Astrocyte (in vitro differentiated cells and primary cell): Measurements from ENCODE around the gene PPP1R7. TPM values are rescaled to one million over a fixed set of nuclear protein-coding genes. Genes with fewer than 3 reads are reported as not detected.

Experiments used
- DNase-seq: peaks from one replicate; pipeline ENCODE4 v3.0.0-alpha.2; 2010; ENCODE audit warnings: low read depth
- FAIRE-seq: peaks from 2 replicates; lab custom pipeline; 2011; peaks lifted over from hg19 to GRCh38; lab: Jason Lieb, UNC
- H2AFZ ChIP-seq: 2 replicates; pipeline ENCODE4 v1.6.0; 2012; ENCODE audit warnings: low read depth, low read length, inconsistent platforms
- H3K27ac ChIP-seq: 2 replicates; pipeline ENCODE4 v1.5.1; 2011; ENCODE audit warnings: low read depth, low read length, inconsistent platforms
- H3K27me3 ChIP-seq: 2 replicates; pipeline ENCODE4 v1.6.0; 2011; ENCODE audit warnings: low read length, inconsistent platforms; ENCODE audit not compliant: insufficient read depth
- H3K36me3 ChIP-seq: 2 replicates; pipeline ENCODE4 v1.5.1; 2011; ENCODE audit warnings: low read length, inconsistent platforms; ENCODE audit not compliant: insufficient read depth
- H3K4me1 ChIP-seq: 2 replicates; pipeline ENCODE4 v1.5.1; 2011; ENCODE audit warnings: low read length, inconsistent platforms; ENCODE audit not compliant: insufficient read depth
- H3K4me2 ChIP-seq: 2 replicates; pipeline ENCODE4 v1.6.0; 2012; ENCODE audit warnings: low read length, inconsistent platforms
- H3K4me3 ChIP-seq: 2 replicates; pipeline ENCODE4 v1.5.1; 2011; ENCODE audit warnings: low read depth, mild to moderate bottlenecking, low read length, inconsistent platforms; ENCODE audit not compliant: insufficient read depth
- H3K79me2 ChIP-seq: 2 replicates; pipeline ENCODE4 v1.6.0; 2012; ENCODE audit warnings: mild to moderate bottlenecking, low read length, inconsistent platforms; ENCODE audit not compliant: insufficient read depth
- H3K9ac ChIP-seq: 2 replicates; pipeline ENCODE4 v1.6.0; 2012; ENCODE audit warnings: mild to moderate bottlenecking, low read length, inconsistent platforms
- H3K9me3 ChIP-seq: 2 replicates; pipeline ENCODE4 v1.5.1; 2012; ENCODE audit warnings: low read depth, mild to moderate bottlenecking, low read length, inconsistent platforms; ENCODE audit not compliant: insufficient read depth
- H4K20me1 ChIP-seq: 2 replicates; pipeline ENCODE4 v1.6.0; 2012; ENCODE audit warnings: low read length, inconsistent platforms; ENCODE audit not compliant: insufficient read depth
- H3K27ac Mint-ChIP-seq: one replicate; pipeline ENCODE4 v1.8.0; 2021; ENCODE audit warnings: mild to moderate bottlenecking, mixed read lengths; ENCODE audit not compliant: unreplicated experiment
- H3K27me3 Mint-ChIP-seq: one replicate; pipeline ENCODE4 v1.8.0; 2021; ENCODE audit warnings: low read depth, mixed read lengths; ENCODE audit not compliant: unreplicated experiment
- H3K36me3 Mint-ChIP-seq: one replicate; pipeline ENCODE4 v1.8.0; 2021; ENCODE audit warnings: low read depth, mixed read lengths; ENCODE audit not compliant: unreplicated experiment
- H3K4me1 Mint-ChIP-seq: one replicate; pipeline ENCODE4 v1.8.0; 2021; ENCODE audit warnings: low read depth, mixed read lengths; ENCODE audit not compliant: unreplicated experiment
- H3K4me3 Mint-ChIP-seq: one replicate; pipeline ENCODE4 v1.8.0; 2021; ENCODE audit warnings: mild to moderate bottlenecking, moderate library complexity, mixed read lengths; ENCODE audit not compliant: unreplicated experiment
- H3K9me3 Mint-ChIP-seq: one replicate; pipeline ENCODE4 v1.8.0; 2021; ENCODE audit warnings: mild to moderate bottlenecking, mixed read lengths; ENCODE audit not compliant: unreplicated experiment
- CTCF ChIP-seq: IDR thresholded peaks from 2 replicates; pipeline ENCODE4 v1.5.1; 2011; ENCODE audit warnings: low read depth, mild to moderate bottlenecking, inconsistent platforms, low read length, moderate library complexity; ENCODE audit not compliant: insufficient read depth
- EZH2 ChIP-seq: IDR thresholded peaks from 2 replicates; pipeline ENCODE4 v1.6.1; 2012; ENCODE audit warnings: mild to moderate bottlenecking, low read length, inconsistent platforms; ENCODE audit not compliant: insufficient read depth
- total RNA-seq: library from RNA; stranded (reverse); gene quantifications from 2 replicates; pipeline ENCODE4 v1.2.1, GENCODE V29; 2021

The PPP1R7 gene
- total RNA-seq, 1 donor from 2014 or later: 53.4 TPM

DNA sequence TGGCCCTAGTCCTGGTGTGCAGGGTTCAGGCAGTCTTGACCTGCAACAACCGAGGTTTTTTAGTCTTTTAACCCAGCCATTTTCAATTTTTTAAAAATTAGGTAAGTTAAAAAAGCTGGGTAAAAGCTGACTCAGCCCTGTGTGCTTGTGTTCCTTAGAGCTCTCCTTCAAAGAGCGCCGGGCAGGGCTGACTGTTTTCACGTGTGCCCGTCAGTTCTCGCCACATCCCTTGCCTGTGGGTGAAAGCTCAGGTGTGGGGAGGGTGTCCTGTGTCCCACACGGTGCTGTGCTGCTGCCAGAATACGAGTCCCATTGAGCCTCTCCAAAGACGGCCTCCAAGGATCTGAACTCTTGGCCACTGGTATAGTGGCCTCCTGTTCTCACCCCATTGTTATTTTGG, 33.0 kb downstream of the PPP1R7 start:
- H3K9me3 Mint-ChIP-seq: no peaks in the 10 kb centered on the region
- FAIRE-seq: no peak

GRCh38 chr2:241184901-241185300, 34.6 kb downstream of the PPP1R7 start:
- DNase-seq: no peak

More for the DNA sequence above, 33.0 kb downstream of the PPP1R7 start:
- no peak for DNase-seq
- H3K4me3 Mint-ChIP-seq: no peak overlapping the region
- Histone ChIP-seq H4K20me1 (no peaks in the 10 kb centered on the region), H3K9ac (no peak overlapping the region), H3K4me2 (no peak overlapping the region), H3K79me2 (no peaks in the 10 kb centered on the region), H3K27ac (no peak overlapping the region), H3K27me3 (no peaks in the 10 kb centered on the region), H3K36me3 (peaks cover 4% of the 10 kb centered on the region), H3K4me3 (no peak overlapping the region), H3K4me1 (no peaks in the 10 kb centered on the region), H2AFZ (no peak overlapping the region), H3K9me3 (no peaks in the 10 kb centered on the region)
- TF ChIP-seq CTCF (no peak), EZH2 (no peak)
- no peak overlapping the region for H3K27ac Mint-ChIP-seq
- H3K4me1 Mint-ChIP-seq: no peaks in the 10 kb centered on the region
- H3K36me3 Mint-ChIP-seq: peaks cover 12% of the 10 kb centered on the region
- peaks cover 3% of the 10 kb centered on the region for H3K27me3 Mint-ChIP-seq

More at GRCh38 chr2:241184901-241185300, 34.6 kb downstream of the PPP1R7 start:
- H3K27me3 Mint-ChIP-seq: peaks cover 4% of the 10 kb centered on the region
- Histone ChIP-seq H3K36me3 (no peaks in the 10 kb centered on the region), H3K27ac (no peak overlapping the region), H3K9me3 (no peaks in the 10 kb centered on the region), H3K9ac (no peak overlapping the region), H3K79me2 (no peaks in the 10 kb centered on the region), H3K4me1 (no peaks in the 10 kb centered on the region), H4K20me1 (no peaks in the 10 kb centered on the region), H2AFZ (no peak overlapping the region), H3K4me3 (no peak overlapping the region), H3K27me3 (no peaks in the 10 kb centered on the region), H3K4me2 (no peak overlapping the region)
- no peak for FAIRE-seq
- H3K4me1 Mint-ChIP-seq: no peaks in the 10 kb centered on the region
- H3K9me3 Mint-ChIP-seq: no peaks in the 10 kb centered on the region
- TF ChIP-seq CTCF (no peak), EZH2 (no peak)
- H3K36me3 Mint-ChIP-seq: peaks cover 12% of the 10 kb centered on the region
- H3K4me3 Mint-ChIP-seq: no peak overlapping the region
- H3K27ac Mint-ChIP-seq: no peak overlapping the region
